Measurements from ENCODE around the gene USP8.
A peak's percentile ranks its signal among the peaks of the same experiment; 100 is the strongest.
"Not testable (repeated sequence)": the region's sequence is repeated elsewhere in the genome, so short reads cannot be mapped to it uniquely, and the experiment has no call there.

The USP8 gene

GRCh38 chr15:50440932-50441331, 16.7 kb downstream of the USP8 start:
- no peak for DNase-seq (ENCODE audit: low read depth)

- peak; percentile 75 for DNase-seq (ENCODE audit: low read depth)
Observed at GRCh38 chr15:50452927-50453326, 28.7 kb downstream of the USP8 start.

- DNase-seq (ENCODE audit: low read depth) = peak; percentile 5
Observed at GRCh38 chr15:50458348-50459112, 34.3 kb downstream of the USP8 start.

GRCh38 chr15:50463423-50464358, 39.5 kb downstream of the USP8 start:
- peak; percentile 67 for DNase-seq (ENCODE audit: low read depth)

- DNase-seq (ENCODE audit: low read depth) = no peak
Observed at GRCh38 chr15:50471072-50471471, 46.9 kb downstream of the USP8 start.

- no peak for DNase-seq (ENCODE audit: low read depth)
Observed at GRCh38 chr15:50476143-50476542, 51.9 kb downstream of the USP8 start.

- no peak for DNase-seq (ENCODE audit: low read depth)
Observed at GRCh38 chr15:50484781-50485180, 60.6 kb downstream of the USP8 start.

GRCh38 chr15:50485389-50485788, 61.2 kb downstream of the USP8 start:
- no peak for DNase-seq (ENCODE audit: low read depth)

GRCh38 chr15:50487287-50487686, 63.1 kb downstream of the USP8 start:
- no peak for DNase-seq (ENCODE audit: low read depth)

- no peak for DNase-seq (ENCODE audit: low read depth)
Observed at GRCh38 chr15:50493625-50494024, 69.4 kb downstream of the USP8 start.

- DNase-seq (ENCODE audit: low read depth) = not testable (repeated sequence)
Observed at GRCh38 chr15:50494547-50494946, 70.3 kb downstream of the USP8 start.

- no peak for DNase-seq (ENCODE audit: low read depth)
Observed at GRCh38 chr15:50496692-50497091, 72.5 kb downstream of the USP8 start.

- no peak for DNase-seq (ENCODE audit: low read depth)
Observed at GRCh38 chr15:50500352-50500751, 76.1 kb downstream of the USP8 start.

GRCh38 chr15:50501815-50502214, 77.6 kb downstream of the USP8 start:
- DNase-seq (ENCODE audit: low read depth) = no peak

- DNase-seq (ENCODE audit: low read depth) = no peak
Observed at GRCh38 chr15:50503144-50503543, 78.9 kb downstream of the USP8 start.

GRCh38 chr15:50505656-50506055, 81.5 kb downstream of the USP8 start:
- not testable (repeated sequence) for DNase-seq (ENCODE audit: low read depth)

GRCh38 chr15:50506121-50506520, 81.9 kb downstream of the USP8 start:
- DNase-seq (ENCODE audit: low read depth) = peak; percentile 9

GRCh38 chr15:50513001-50513400, 88.8 kb downstream of the USP8 start:
- no peak for DNase-seq (ENCODE audit: low read depth)

- DNase-seq (ENCODE audit: low read depth) = peak; percentile 49
Observed at GRCh38 chr15:50519740-50520425, 95.7 kb downstream of the USP8 start.

GRCh38 chr15:50523851-50524251, 99.6 kb downstream of the USP8 start:
- DNase-seq (ENCODE audit: low read depth) = peak; percentile 93

- no peak for DNase-seq (ENCODE audit: low read depth)
Observed at GRCh38 chr15:50531163-50531562, 107.0 kb downstream of the USP8 start.

GRCh38 chr15:50531766-50532165, 107.6 kb downstream of the USP8 start:
- DNase-seq (ENCODE audit: low read depth) = peak; percentile 14

- DNase-seq (ENCODE audit: low read depth) = peak; percentile 68
Observed at GRCh38 chr15:50542887-50543210, 118.6 kb downstream of the USP8 start.
